Measurements from ENCODE around the gene SMAD6.

Gene SMAD6

GRCh38 chr15:66798426-66799061, 96.5 kb downstream of the SMAD6 start:
- peak; percentile 41 for DNase-seq (ENCODE audit: low read depth)

- DNase-seq (ENCODE audit: low read depth), result no peak
Measured at GRCh38 chr15:66799242-66799641, 97.2 kb downstream of the SMAD6 start.

- no peak for DNase-seq (ENCODE audit: low read depth)
Measured at GRCh38 chr15:66800584-66801235, 98.7 kb downstream of the SMAD6 start.

- no peak for DNase-seq (ENCODE audit: low read depth)
Measured at GRCh38 chr15:66801266-66801665, 99.2 kb downstream of the SMAD6 start.

GRCh38 chr15:66802025-66803001, 100.3 kb downstream of the SMAD6 start:
- peak; percentile 39 for DNase-seq (ENCODE audit: low read depth)

- DNase-seq (ENCODE audit: low read depth), result peak; percentile 96
Measured at GRCh38 chr15:66803182-66803729, 101.2 kb downstream of the SMAD6 start.

GRCh38 chr15:66803749-66804148, 101.7 kb downstream of the SMAD6 start:
- DNase-seq (ENCODE audit: low read depth), result no peak

- DNase-seq (ENCODE audit: low read depth), result no peak
Measured at GRCh38 chr15:66805202-66805885, 103.3 kb downstream of the SMAD6 start.

GRCh38 chr15:66808181-66808824, 106.3 kb downstream of the SMAD6 start:
- DNase-seq (ENCODE audit: low read depth), result no peak

GRCh38 chr15:66809664-66810063, 107.6 kb downstream of the SMAD6 start:
- DNase-seq (ENCODE audit: low read depth), result no peak

GRCh38 chr15:66815318-66815717, 113.3 kb downstream of the SMAD6 start:
- DNase-seq (ENCODE audit: low read depth), result peak; percentile 87

GRCh38 chr15:66816201-66816600, 114.2 kb downstream of the SMAD6 start:
- no peak for DNase-seq (ENCODE audit: low read depth)

GRCh38 chr15:66819084-66819483, 117.0 kb downstream of the SMAD6 start:
- DNase-seq (ENCODE audit: low read depth), result no peak

GRCh38 chr15:66820481-66821176, 118.6 kb downstream of the SMAD6 start:
- DNase-seq (ENCODE audit: low read depth), result peak; percentile 25

GRCh38 chr15:66821307-66821706, 119.3 kb downstream of the SMAD6 start:
- no peak for DNase-seq (ENCODE audit: low read depth)

GRCh38 chr15:66822114-66822513, 120.1 kb downstream of the SMAD6 start:
- DNase-seq (ENCODE audit: low read depth), result no peak

GRCh38 chr15:66822576-66822975, 120.5 kb downstream of the SMAD6 start:
- DNase-seq (ENCODE audit: low read depth), result no peak

GRCh38 chr15:66823601-66824000, 121.6 kb downstream of the SMAD6 start:
- no peak for DNase-seq (ENCODE audit: low read depth)

- no peak for DNase-seq (ENCODE audit: low read depth)
Measured at GRCh38 chr15:66824424-66824823, 122.4 kb downstream of the SMAD6 start.

GRCh38 chr15:66825139-66825538, 123.1 kb downstream of the SMAD6 start:
- DNase-seq (ENCODE audit: low read depth), result no peak

- DNase-seq (ENCODE audit: low read depth), result no peak
Measured at GRCh38 chr15:66825731-66826130, 123.7 kb downstream of the SMAD6 start.
